ENCODE measurements around the gene PTPRH.
A peak's percentile ranks its signal among the peaks of the same experiment; 100 is the strongest.

Gene PTPRH

DNA sequence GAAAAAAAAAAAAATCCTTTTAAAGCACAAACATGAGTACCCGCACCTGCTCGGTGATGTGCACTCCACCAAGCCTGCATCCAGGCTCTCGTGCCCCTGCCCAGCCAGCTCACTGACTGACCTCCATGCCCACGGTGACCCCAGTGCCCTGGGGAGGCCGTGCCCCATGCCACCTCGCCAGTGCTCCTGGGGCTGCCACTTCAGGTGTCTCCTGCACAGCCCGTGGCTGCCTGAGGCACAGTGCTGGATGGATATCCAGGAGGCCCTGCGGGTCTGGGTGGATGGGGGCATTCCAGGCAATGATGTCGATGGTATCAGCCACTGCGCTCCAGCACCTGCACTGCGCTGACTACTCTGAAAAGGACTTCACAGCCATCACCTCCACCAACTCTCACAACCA is 40.5 kb upstream of the PTPRH start:
- Mint-ChIP-seq H3K4me3 (no peak overlapping the region), H3K36me3 (ENCODE audit: low read depth) (peaks cover 34% of the 10 kb centered on the region), H3K4me1 (ENCODE audit: low read depth) (peaks cover 59% of the 10 kb centered on the region), H3K27me3 (no peaks in the 10 kb centered on the region), H3K27ac (no peak overlapping the region), H3K9me3 (no peaks in the 10 kb centered on the region)

DNA sequence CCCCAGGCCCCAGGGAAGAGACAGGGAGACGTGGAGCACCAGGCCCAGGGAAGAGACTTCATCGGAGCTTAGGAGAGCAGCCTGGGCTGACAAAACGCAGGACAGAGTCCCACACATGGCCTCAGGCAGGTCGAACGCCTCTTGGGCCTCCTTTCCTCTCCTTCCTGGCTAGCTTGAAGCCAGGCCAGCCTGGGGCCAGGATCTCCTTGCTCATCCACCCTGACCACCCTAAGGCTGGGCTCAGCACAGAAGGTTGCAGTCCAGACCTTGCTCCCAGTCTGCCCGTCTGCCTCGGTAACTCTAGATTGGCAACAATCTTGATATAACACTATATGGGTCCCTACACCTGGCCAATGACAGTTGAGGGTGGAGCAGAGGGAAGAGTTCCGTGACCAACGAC is 39.4 kb upstream of the PTPRH start:
- H3K4me3 Mint-ChIP-seq = no peak overlapping the region
- no peaks in the 10 kb centered on the region for H3K27me3 Mint-ChIP-seq
- H3K4me1 Mint-ChIP-seq (ENCODE audit: low read depth) = peaks cover 55% of the 10 kb centered on the region
- H3K27ac Mint-ChIP-seq = peak overlapping the region; percentile 34
- no peaks in the 10 kb centered on the region for H3K9me3 Mint-ChIP-seq
- peaks cover 41% of the 10 kb centered on the region for H3K36me3 Mint-ChIP-seq (ENCODE audit: low read depth)

DNA sequence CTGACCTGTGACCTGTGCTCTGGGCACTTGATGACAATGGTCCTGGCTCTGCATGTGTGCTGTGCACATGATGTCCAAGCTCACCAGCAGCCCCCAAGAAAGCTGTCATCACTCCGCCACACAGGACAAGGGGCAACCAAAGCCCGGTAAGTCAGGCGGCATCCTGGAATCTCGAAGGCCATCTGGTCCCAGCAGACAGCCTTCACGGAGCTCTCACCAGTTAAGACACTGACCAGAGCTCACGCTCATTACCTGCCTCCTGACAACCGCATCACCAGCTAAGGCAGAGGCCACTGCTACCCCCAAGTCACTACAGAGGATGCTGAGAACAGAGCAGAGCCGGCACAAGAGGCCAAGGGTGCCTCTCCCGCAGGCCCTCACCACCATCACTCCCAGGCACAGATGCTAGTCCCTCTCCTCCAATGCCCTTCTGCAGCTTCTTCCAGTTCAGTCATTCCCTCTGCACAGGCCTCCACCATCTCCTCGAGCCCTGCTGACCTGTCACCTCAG is 38.9 kb upstream of the PTPRH start:
- no peak overlapping the region for H3K4me3 Mint-ChIP-seq
- no peaks in the 10 kb centered on the region for H3K27me3 Mint-ChIP-seq
- peaks cover 50% of the 10 kb centered on the region for H3K4me1 Mint-ChIP-seq (ENCODE audit: low read depth)
- H3K9me3 Mint-ChIP-seq = no peaks in the 10 kb centered on the region
- H3K27ac Mint-ChIP-seq = peak overlapping the region; percentile 34
- peaks cover 40% of the 10 kb centered on the region for H3K36me3 Mint-ChIP-seq (ENCODE audit: low read depth)

GRCh38 chr19:55247621-55248099 is 38.4 kb upstream of the PTPRH start:
- H3K4me3 Mint-ChIP-seq = no peak overlapping the region
- H3K27me3 Mint-ChIP-seq = no peaks in the 10 kb centered on the region
- H3K36me3 Mint-ChIP-seq (ENCODE audit: low read depth) = peaks cover 43% of the 10 kb centered on the region
- H3K27ac Mint-ChIP-seq = no peak overlapping the region
- H3K4me1 Mint-ChIP-seq (ENCODE audit: low read depth) = peaks cover 45% of the 10 kb centered on the region
- H3K9me3 Mint-ChIP-seq = no peaks in the 10 kb centered on the region

DNA sequence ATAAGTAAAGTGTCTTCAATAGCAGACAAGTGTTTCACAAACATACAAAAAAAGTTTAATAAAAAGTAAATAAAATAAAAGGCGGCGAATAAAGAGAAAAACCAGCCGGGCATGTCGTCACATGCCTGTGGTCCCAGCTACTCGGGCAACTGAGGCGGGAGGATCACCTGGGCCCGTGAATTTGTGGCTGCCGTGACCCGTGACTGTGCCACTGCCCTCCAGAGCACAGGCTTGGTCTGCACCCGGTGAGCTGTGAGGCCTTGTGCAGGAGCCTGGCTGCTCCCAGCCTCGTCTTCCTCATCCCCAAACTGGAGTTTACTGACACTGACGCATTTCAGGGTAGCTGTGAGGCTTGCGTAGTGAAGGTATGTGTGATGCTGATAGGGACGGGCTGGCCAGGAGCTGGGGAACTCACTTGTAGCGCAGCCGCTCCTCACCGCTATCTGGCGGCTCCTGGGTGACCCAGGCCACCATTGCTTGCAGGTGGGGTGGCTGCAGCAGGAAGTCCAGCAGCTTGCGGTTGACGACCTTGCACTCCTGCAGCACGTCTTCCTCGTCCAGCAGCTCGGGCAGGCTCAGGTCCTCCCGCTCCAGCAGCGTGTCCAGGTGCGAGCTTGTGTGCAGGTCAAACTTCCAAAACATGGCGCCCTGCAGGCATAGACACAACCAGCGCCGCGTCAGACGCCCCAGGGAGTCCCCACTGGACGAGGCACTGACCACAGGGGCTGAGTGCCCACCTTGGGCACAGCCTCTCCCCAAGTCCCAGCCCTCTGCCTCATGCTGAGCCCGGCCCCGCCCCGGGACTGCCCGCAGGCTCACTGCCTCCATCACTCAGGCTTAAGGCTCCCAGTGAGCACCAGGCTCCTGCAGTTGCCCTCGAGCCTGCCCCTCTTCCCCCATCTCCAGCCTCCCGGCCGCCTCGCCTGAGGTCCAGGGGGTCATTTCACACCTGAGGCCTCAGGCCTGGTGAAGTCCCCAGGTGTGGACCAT is 37.5 kb upstream of the PTPRH start:
- H3K4me3 Mint-ChIP-seq = no peak overlapping the region
- H3K27me3 Mint-ChIP-seq = no peaks in the 10 kb centered on the region
- peaks cover 42% of the 10 kb centered on the region for H3K36me3 Mint-ChIP-seq (ENCODE audit: low read depth)
- H3K4me1 Mint-ChIP-seq (ENCODE audit: low read depth) = peaks cover 36% of the 10 kb centered on the region
- H3K27ac Mint-ChIP-seq = no peak overlapping the region
- no peaks in the 10 kb centered on the region for H3K9me3 Mint-ChIP-seq

- H3K4me3 Mint-ChIP-seq = no peak overlapping the region
- H3K36me3 Mint-ChIP-seq (ENCODE audit: low read depth) = peaks cover 39% of the 10 kb centered on the region
- H3K27me3 Mint-ChIP-seq = no peaks in the 10 kb centered on the region
- H3K9me3 Mint-ChIP-seq = no peaks in the 10 kb centered on the region
- peaks cover 22% of the 10 kb centered on the region for H3K4me1 Mint-ChIP-seq (ENCODE audit: low read depth)
- no peak overlapping the region for H3K27ac Mint-ChIP-seq
Observed at GRCh38 chr19:55245236-55245904, 36.1 kb upstream of the PTPRH start.

DNA sequence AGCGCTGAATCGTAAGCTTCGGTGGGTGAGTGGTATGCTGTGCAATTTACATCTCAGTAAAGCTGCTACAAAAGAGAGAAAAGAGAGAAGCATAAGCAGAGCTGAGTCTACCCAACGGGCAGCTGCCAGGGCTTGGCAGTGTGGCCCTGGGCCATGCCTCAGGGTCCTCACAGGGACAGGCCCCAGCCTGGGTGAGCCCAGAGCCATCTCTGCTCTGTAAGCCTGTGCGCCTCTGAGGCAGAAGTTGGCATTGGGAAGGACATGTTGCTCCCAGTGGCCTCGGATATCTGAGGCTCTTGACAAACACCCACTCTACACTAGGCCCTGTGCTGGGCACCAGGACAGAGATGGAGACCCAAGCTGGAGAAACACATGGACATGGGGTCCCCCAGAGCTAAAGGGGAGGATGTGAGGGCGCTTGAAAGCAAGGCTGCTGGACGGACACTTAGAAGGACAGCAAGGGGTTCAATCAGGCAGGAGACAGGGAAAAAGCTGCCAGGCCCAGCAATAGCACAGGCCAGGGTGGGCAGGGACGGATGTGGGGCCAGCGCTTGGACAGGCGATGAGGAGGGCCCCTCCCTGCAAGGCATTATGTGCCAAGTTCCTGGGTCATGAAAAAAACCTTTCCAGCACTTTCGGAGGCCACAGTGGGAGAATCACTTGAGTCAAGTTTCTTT is 34.8 kb upstream of the PTPRH start:
- Mint-ChIP-seq H3K9me3 (no peaks in the 10 kb centered on the region), H3K27ac (no peak overlapping the region), H3K36me3 (ENCODE audit: low read depth) (peaks cover 43% of the 10 kb centered on the region), H3K4me3 (no peak overlapping the region), H3K27me3 (no peaks in the 10 kb centered on the region), H3K4me1 (ENCODE audit: low read depth) (peaks cover 14% of the 10 kb centered on the region)

- no peaks in the 10 kb centered on the region for H3K9me3 Mint-ChIP-seq
- H3K27ac Mint-ChIP-seq = no peak overlapping the region
- H3K4me1 Mint-ChIP-seq (ENCODE audit: low read depth) = no peaks in the 10 kb centered on the region
- H3K4me3 Mint-ChIP-seq = no peak overlapping the region
- no peaks in the 10 kb centered on the region for H3K27me3 Mint-ChIP-seq
- H3K36me3 Mint-ChIP-seq (ENCODE audit: low read depth) = peaks cover 38% of the 10 kb centered on the region
Observed at GRCh38 chr19:55242517-55242916, 33.2 kb upstream of the PTPRH start.

- Mint-ChIP-seq H3K4me3 (no peak overlapping the region), H3K4me1 (ENCODE audit: low read depth) (no peaks in the 10 kb centered on the region), H3K36me3 (ENCODE audit: low read depth) (peaks cover 44% of the 10 kb centered on the region), H3K27me3 (no peaks in the 10 kb centered on the region), H3K9me3 (no peaks in the 10 kb centered on the region), H3K27ac (no peak overlapping the region)
Observed at GRCh38 chr19:55241935-55242464, 32.7 kb upstream of the PTPRH start.

DNA sequence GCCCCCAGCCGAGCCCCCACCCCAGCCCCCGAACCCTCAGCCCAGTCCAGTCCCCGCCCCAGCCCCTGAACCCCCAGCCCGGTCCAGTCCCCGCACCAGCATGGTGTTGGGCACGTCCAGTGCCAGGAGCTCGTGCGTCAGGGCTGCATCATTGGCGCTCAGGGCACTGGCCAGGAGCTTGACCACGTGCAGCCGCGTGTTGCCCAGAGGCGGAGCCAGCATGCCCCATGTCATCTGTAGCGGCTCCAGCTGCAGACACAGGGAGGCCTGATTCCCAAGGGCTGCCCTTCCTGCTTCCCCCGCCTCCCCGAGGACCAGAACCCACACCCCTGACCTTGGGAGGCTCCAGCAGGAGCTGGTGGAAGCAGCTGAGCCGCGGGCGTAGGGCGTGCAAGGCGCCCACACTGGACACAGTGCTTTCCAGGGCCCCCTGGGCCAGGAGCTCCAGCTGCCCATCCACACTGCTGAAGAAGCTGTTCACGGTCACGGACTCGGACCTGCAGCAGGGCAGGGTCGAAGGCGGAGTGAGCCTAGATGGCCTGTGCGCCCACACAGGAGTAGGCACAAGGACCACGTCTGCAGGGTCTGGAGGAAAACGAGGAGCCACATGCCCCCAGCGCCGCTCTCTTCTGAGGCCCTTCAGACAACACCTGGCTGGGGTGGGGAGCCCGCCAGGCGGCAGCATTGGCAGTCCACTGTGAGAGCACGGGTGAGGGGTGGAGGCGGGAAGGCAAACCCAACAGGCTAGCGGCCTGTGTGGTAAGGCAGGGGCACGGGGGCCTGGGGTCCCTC is 32.0 kb upstream of the PTPRH start:
- H3K9me3 Mint-ChIP-seq = no peaks in the 10 kb centered on the region
- H3K4me3 Mint-ChIP-seq = no peak overlapping the region
- H3K27me3 Mint-ChIP-seq = no peaks in the 10 kb centered on the region
- H3K4me1 Mint-ChIP-seq (ENCODE audit: low read depth) = no peaks in the 10 kb centered on the region
- peaks cover 50% of the 10 kb centered on the region for H3K36me3 Mint-ChIP-seq (ENCODE audit: low read depth)
- H3K27ac Mint-ChIP-seq = no peak overlapping the region

- H3K9me3 Mint-ChIP-seq = no peaks in the 10 kb centered on the region
- H3K36me3 Mint-ChIP-seq (ENCODE audit: low read depth) = peaks cover 55% of the 10 kb centered on the region
- no peak overlapping the region for H3K4me3 Mint-ChIP-seq
- no peak overlapping the region for H3K27ac Mint-ChIP-seq
- H3K4me1 Mint-ChIP-seq (ENCODE audit: low read depth) = no peaks in the 10 kb centered on the region
- H3K27me3 Mint-ChIP-seq = no peaks in the 10 kb centered on the region
Observed at GRCh38 chr19:55240713-55241020, 31.4 kb upstream of the PTPRH start.

DNA sequence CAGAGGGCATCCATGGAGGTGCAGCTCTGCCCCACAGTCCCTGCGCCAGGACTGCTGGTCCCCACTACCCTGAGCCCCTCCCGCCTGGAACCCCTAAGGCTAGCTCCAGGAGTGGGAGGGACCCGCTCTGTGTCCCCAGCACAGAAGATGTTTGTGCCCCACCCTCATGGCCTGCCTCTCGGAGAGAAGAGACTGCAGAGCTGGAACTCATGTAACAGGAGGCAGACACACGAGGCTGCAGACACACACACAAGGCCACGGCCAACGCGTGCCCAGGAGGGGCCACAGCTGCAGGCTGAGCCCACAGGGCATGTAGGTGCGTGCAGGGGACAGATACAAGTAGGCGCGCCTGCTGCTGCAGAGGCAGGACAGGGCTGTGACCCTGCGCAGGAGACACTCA is 29.7 kb upstream of the PTPRH start:
- peaks cover 60% of the 10 kb centered on the region for H3K36me3 Mint-ChIP-seq (ENCODE audit: low read depth)
- H3K27me3 Mint-ChIP-seq = no peaks in the 10 kb centered on the region

DNA sequence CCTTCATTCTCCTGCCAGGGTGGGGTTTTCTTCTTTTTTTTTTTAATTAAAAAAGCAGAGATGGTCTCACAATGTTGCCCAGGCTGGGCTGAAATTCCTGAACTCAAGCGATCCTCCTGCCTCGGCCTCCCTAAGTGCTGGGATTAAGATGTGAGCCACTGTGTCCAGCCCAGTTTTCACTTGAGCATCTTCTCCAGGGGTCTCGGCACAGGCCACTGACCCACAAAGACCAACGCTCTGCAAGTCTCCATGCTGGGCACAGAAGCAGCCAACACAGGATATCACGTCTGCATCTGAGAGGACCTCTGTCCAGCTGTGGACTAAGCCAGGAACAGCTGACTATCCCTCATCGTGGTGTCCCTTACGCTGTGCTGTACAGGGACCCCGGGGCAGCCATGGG is 28.7 kb upstream of the PTPRH start:
- Mint-ChIP-seq H3K9me3 (no peaks in the 10 kb centered on the region), H3K27ac (no peak overlapping the region), H3K27me3 (no peaks in the 10 kb centered on the region), H3K36me3 (ENCODE audit: low read depth) (peaks cover 58% of the 10 kb centered on the region), H3K4me3 (no peak overlapping the region), H3K4me1 (ENCODE audit: low read depth) (no peaks in the 10 kb centered on the region)

More for the DNA sequence above, 29.7 kb upstream of the PTPRH start:
- no peak overlapping the region for H3K4me3 Mint-ChIP-seq
- H3K9me3 Mint-ChIP-seq = no peaks in the 10 kb centered on the region
- H3K27ac Mint-ChIP-seq = no peak overlapping the region
- H3K4me1 Mint-ChIP-seq (ENCODE audit: low read depth) = no peaks in the 10 kb centered on the region

DNA sequence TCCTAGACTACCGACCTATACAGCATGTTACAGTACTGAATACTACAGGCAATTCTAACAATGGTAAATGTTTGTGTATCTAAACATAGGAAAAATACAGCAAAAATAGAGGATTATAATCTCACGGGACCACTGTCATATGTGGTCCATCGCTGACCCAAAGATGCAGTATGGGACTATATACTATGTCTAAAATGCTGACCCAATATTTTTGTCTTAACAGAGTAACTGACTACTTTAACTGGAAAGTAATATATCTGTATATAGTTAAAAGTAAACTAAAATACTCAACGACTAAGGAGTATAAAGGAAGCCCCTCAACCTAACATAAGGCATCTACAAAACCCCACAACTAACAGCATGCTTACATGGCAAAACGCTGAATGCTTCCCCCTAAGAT is 23.7 kb upstream of the PTPRH start:
- no peak overlapping the region for H3K27ac Mint-ChIP-seq
- no peak overlapping the region for H3K4me3 Mint-ChIP-seq
- no peaks in the 10 kb centered on the region for H3K9me3 Mint-ChIP-seq
- no peaks in the 10 kb centered on the region for H3K27me3 Mint-ChIP-seq
- no peaks in the 10 kb centered on the region for H3K4me1 Mint-ChIP-seq (ENCODE audit: low read depth)
- H3K36me3 Mint-ChIP-seq (ENCODE audit: low read depth) = peaks cover 48% of the 10 kb centered on the region

Data from stimulated activated naive CD8-positive, alpha-beta T cell treated with anti-CD3 and anti-CD28 coated beads, Interleukin-15, Interleukin-2, amounts not matched to agents 100 ng/mL and 50 ng/mL, for 24 hours (primary cell).